HG02588 (cell line): ENCODE results near the gene TMEM231.

Experiments
- ATAC-seq: cut with Tn5 transposase; IDR thresholded peaks from one replicate; pipeline ENCODE4 v1.9.1; 2021; ENCODE audit warnings: mild to moderate bottlenecking, moderate library complexity; ENCODE audit not compliant: unreplicated experiment

TMEM231 gene

GRCh38 chr16:75494661-75495075 lies 61.4 kb downstream of the TMEM231 start:
- no peak for ATAC-seq

- no peak for ATAC-seq
Measured at GRCh38 chr16:75494184-75494583, 61.9 kb downstream of the TMEM231 start.

GRCh38 chr16:75491876-75492275 lies 64.2 kb downstream of the TMEM231 start:
- ATAC-seq = no peak

- ATAC-seq = no peak
Measured at GRCh38 chr16:75488322-75488721, 67.7 kb downstream of the TMEM231 start.
